Thoracic aorta (tissue), 2 donors: ENCODE measurements around the gene POTED. TPM values are rescaled to one million over a fixed set of nuclear protein-coding genes. Genes with fewer than 3 reads are reported as not detected.
"Not testable (repeated sequence)": the region's sequence is repeated elsewhere in the genome, so short reads cannot be mapped to it uniquely, and the experiment has no call there.

Source experiments
- ATAC-seq: fragments of 150-250 bp; one replicate; pipeline ENCODE4 v1.8.0; 2017; ENCODE audit warnings: low read depth; ENCODE audit not compliant: insufficient number of reproducible peaks, low FRiP score
- DNase-seq: peaks from one replicate; pipeline ENCODE4 v3.0.0-alpha.2; 2020; ENCODE audit warnings: low spot score
- H3K27ac ChIP-seq, 2 donors: fragments of 200-600 bp; sonication (generic); 1 replicate in 1 of 2; 2 replicates in 1 of 2; pipeline ENCODE4 v1.5.1; 2016; ENCODE audit warnings: mild to moderate bottlenecking in 2 of 2, moderate library complexity in 2 of 2
- H3K27me3 ChIP-seq: fragments of 200-600 bp; sonication (generic); replicated peaks from 2 replicates; pipeline ENCODE4 v1.6.0; 2016; ENCODE audit warnings: mild to moderate bottlenecking; ENCODE audit not compliant: insufficient read depth
- H3K36me3 ChIP-seq: fragments of 200-600 bp; sonication (generic); one replicate; pipeline ENCODE4 v1.5.1; 2016
- H3K4me1 ChIP-seq, 2 donors: fragments of 200-600 bp; sonication (generic); 1 replicate in 1 of 2; 2 replicates in 1 of 2; pipeline versions ENCODE4 v1.5.1 to v1.6.0; 2016; ENCODE audit warnings: low read depth in 2 of 2, mild to moderate bottlenecking in 1 of 2; ENCODE audit not compliant: control insufficient read depth in 1 of 2
- H3K4me3 ChIP-seq: fragments of 200-600 bp; sonication (generic); 2 replicates; pipeline ENCODE4 v1.5.1; 2016; ENCODE audit warnings: mild to moderate bottlenecking
- H3K9me3 ChIP-seq: fragments of 200-600 bp; sonication (generic); 2 replicates; pipeline ENCODE4 v1.5.1; 2016
- total RNA-seq, 2 donors: library from RNA; depleted of rRNA; stranded (reverse); fragments of >200 nt; gene quantifications; one replicate each; pipeline versions ENCODE4 v1.1.0 to v1.2.3, GENCODE V29; 2016

The POTED gene
- total RNA-seq: not detected

GRCh38 chr21:13609477-13609876 is at the start of gene POTED:
TSS of gene POTED (plus strand) at chr21:13609777. CDS start at chr21:13610229, 452 bp downstream.
- H3K4me1 ChIP-seq, H3K4me3 ChIP-seq, H3K27ac ChIP-seq, ATAC-seq, H3K36me3 ChIP-seq, DNase-seq, H3K9me3 ChIP-seq, H3K27me3 ChIP-seq: not testable (repeated sequence)

GRCh38 chr21:13650101-13650500 is 40.5 kb downstream of the POTED start:
- H3K36me3 ChIP-seq, H3K27me3 ChIP-seq, H3K27ac ChIP-seq, DNase-seq, ATAC-seq, H3K4me3 ChIP-seq, H3K9me3 ChIP-seq, H3K4me1 ChIP-seq: not testable (repeated sequence)

DNA sequence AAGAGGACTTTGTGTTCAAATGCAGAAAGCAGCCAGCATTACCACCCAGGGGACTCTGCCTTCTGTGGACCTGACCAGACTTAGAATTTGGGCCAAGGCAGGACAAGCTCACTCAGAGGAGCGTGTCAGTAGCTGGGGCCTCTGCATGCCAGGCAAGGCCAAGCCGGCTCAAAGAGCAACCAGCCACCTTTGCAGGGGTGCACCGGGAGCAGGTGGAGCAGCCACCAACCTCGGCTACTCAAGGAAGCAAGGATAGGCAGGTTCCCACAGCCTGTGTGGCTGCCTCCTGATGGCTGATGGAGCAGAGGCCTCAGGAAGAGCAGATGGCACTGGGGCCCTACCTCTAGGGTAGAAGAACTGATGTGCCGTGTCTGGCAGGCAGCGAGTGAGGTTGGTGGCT is 42.2 kb downstream of the POTED start:
- H3K27ac ChIP-seq, H3K27me3 ChIP-seq: not testable (repeated sequence)

More for the DNA sequence above, 42.2 kb downstream of the POTED start:
- DNase-seq, ATAC-seq, H3K36me3 ChIP-seq, H3K9me3 ChIP-seq, H3K4me3 ChIP-seq, H3K4me1 ChIP-seq: not testable (repeated sequence)
